NOMO-1 treated with dmso at 0.1 percent for 144 hours (cell line): ENCODE results near the gene NEDD4L.

Experiments
- DNase-seq: peaks from one replicate; lab custom pipeline; 2025; ENCODE audit not compliant: unreplicated experiment; lab: John Stamatoyannopoulos, UW

Gene NEDD4L

GRCh38 chr18:58389745-58390144, 345.7 kb downstream of the NEDD4L start:
- DNase-seq: no peak

DNA sequence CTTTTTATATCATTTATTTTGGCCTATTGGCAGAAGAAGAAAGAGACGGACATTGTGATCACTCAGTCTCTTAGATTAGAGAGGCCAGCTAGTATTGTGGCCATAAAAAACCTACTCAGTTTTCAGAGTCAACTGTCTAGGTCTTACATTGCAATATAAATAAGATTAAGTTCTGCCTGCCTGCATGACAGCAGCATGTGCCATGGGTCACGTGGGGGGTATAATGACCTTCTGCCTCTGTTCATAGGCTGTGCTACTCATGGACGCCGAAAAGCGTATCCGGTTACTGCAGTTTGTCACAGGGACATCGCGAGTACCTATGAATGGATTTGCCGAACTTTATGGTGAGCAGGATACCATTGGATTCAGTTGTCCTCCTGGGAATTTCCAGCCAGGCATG, 346.4 kb downstream of the NEDD4L start:
- DNase-seq: no peak

- DNase-seq: no peak
Measured at GRCh38 chr18:58391231-58391825, 347.3 kb downstream of the NEDD4L start.

GRCh38 chr18:58391932-58392323, 347.9 kb downstream of the NEDD4L start:
- DNase-seq: no peak

GRCh38 chr18:58392324-58393000, 348.4 kb downstream of the NEDD4L start:
- no peak for DNase-seq

DNA sequence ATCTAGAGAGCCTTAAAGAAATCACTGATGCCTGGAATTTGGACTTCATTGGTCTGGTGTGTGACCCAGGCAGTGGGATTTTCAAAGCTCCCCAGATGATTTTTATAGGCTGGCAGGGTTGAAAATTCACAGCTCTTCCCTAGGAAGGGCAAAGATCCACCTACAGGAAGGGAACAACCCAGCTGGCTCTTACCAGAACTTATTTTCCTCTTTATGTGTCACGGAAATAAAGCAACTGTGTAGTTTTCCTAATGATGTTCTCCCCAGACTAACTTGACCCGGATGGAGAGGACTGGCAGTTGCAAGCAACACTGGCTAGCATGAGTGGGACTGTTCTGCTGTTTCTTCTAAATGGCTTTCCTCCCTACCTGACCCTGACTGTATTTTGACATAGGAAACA, 349.3 kb downstream of the NEDD4L start:
- no peak for DNase-seq

DNA sequence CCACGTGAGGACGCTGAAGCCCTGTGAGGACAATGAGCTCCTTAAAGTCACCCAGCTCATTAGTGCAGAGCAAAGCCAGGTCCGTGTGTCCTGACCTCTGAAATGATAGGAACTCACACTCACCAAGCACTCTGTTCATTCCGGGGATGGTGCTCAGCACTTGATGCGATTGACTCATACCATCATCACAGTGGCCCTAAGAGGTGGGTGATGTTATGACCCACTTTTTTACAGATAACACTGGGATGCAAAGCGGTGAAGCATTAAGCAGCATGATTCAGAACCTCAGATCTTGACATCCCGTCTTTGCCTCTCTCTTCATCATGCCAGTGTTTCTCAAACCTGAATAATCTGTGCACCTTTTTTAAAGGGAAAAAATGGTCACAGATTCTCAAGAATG, 350.0 kb downstream of the NEDD4L start:
- no peak for DNase-seq

DNA sequence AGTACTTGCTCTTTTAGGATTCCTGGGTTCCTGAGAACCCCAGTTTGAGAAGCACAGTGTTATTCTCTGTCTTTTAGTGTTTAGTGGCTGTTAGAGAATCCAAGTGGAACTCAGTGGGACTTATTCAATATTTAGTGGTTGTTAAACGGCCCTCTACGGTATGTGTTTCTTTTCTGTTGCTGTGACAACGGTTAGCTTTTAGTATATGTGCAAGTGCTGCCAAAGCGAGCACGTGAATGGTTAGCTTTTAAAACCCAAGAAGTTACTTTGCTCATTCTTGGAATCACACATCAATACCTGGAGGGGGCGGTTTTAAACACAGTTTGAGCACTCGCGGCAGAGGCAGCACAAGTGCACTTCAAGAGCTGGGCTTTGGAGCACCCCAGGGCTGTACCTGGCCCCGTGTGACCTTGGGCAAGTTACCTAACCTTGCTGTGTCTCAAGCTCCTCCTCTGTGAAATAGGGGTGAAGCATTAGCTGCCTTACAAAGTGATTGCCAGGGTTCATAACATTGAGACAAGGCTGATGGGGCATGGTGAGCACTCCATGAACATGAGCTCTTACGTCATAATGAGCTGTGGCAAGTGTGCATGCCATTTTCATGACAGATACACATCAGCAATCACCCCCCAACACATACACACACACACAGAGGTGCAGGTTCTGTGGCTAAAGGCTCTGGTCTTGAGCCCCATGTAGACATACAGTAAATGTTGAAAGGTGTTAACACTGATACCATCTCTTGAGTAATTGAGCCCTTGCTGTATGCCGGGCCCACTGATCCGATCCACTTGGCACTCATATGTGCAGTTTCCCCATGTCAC, 350.8 kb downstream of the NEDD4L start:
- DNase-seq: no peak

DNA sequence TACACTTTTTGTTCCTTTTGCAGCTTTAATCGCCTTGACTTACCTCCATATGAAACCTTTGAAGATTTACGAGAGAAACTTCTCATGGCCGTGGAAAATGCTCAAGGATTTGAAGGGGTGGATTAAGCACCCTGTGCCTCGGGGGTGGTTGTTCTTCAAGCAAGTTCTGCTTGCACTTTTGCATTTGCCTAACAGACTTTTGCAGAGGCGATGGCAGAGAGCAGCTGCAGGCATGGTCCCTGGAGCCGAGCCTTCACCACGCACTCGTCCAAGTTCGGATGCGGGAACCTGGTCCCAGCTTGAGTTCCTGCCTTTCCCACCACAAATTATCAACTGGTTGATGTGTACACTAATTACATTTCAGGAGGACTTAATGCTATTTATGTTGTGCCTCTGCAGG, 352.1 kb downstream of the NEDD4L start:
- no peak for DNase-seq

DNA sequence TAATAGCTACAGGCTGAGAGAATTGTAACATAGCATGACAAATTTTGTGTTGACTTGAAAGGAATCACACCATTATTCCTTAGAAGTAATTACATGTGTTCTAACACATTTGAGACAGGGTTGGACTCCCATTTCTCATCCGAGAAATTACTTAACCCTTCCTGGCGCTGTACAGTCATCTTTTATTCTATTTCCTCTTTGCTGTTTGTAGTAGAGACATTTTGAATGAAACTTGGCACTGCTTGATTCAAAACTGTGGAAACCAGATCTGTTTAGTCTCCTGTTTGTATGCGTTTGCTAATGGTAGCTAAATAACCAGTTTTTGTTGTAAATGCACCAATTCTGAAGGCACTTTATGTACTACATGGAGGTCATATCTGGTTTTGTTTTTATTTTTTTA, 352.9 kb downstream of the NEDD4L start:
- DNase-seq: no peak

DNA sequence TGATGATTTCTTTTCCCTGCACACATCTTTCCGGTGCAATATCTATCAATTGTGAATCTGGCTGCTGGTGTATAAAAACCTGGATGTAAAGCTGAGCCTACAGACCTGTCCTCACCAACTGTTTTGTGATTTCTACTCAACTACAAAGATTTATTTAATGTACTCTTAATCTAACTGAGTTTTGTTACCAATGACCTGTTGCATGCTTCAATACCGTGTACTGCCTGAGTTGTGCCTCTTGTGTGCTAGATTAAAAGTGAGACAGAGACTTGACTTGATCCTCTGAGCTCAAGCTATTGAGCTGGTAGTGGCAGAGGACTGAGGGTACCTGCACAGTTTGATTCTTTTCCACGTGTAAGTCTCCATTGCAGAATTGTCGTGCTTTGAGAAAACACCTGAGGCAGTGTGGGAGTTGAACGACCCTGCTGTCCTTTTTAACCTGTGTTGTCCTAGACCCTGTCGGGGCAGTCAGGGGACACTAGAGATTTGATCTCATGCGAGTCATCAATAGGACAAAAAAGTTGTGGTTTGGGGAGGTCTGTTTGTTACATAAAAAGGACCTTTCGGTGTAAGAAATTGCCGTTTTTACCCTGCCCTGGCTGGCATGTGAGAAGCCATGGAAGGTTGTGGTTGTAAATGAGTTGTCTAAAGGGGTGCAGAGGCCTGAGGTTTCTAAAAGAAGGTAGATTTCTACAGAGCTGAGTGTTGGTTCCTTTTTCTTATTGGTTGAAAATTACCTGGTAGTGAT, 353.5 kb downstream of the NEDD4L start:
- no peak for DNase-seq

DNA sequence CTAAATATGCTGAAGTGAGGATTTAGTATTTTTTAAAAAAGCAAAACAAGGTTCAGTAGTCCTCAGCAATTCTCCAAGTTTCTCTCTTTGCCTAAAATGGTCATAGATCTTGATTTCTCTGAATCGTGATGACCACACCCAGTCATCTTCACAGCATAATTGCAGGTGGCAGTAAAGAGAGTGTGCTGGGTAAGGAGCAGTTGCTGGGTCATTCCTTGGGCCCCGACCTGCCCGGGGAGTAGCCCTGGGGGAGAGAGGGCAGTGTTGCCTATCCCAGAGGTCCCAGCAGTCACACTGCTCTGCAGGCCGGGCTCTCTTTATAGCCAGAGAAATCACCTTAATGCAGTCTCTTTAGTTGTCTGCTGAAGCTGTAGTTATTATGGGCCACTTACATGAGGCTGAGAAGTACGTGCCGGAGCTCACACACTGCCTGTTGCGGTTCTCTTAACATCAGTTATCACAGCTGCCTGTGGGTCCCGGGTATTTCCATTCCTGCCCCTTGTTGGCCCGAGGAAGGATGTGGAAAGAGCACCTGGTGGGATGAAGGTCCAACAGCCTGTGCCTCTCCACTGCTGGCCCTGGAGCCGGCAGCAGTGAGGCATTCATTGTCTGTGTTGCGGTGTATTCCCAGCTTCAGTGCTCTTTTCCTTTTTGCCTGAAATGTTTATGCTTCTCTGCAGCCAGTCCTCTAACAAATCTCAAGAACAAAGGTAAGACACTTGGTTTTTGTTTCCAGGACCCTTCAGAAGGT, 354.8 kb downstream of the NEDD4L start:
- DNase-seq: no peak

DNA sequence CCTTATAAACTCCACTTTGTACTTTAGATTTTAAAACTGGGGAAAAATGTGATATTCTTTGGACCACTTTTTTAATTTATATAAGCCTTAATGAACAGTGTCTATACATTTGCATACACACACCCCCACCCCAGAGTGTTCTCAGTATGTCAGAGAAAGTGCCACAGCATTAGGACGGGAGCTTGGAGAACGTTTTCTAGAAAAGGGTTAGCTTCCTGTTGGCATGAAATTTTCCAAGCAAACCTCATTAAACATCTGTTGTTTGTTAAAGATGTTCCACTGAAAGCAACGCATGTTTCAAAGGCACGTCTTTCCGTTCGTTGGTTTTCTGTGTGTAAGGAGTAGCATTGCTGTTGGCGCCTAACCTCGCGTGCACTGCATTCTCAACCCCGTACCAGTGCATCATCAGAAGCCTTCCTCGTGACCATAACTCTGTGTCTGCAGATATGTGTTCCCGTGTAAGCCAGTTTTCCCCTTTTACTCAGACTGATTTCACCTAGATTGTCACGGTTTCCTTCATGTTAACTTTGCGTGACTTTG, 356.4 kb downstream of the NEDD4L start:
- no peak for DNase-seq

GRCh38 chr18:58401191-58401590, 357.2 kb downstream of the NEDD4L start:
- DNase-seq: no peak

- DNase-seq: no peak
Measured at GRCh38 chr18:58402247-58402646, 358.2 kb downstream of the NEDD4L start.

- no peak for DNase-seq
Measured at GRCh38 chr18:58402951-58403702, 359.1 kb downstream of the NEDD4L start.

- DNase-seq: no peak
Measured at GRCh38 chr18:58403799-58404455, 359.9 kb downstream of the NEDD4L start.

GRCh38 chr18:58405107-58405898, 361.3 kb downstream of the NEDD4L start:
- DNase-seq: no peak

- no peak for DNase-seq
Measured at GRCh38 chr18:58407263-58407648, 363.2 kb downstream of the NEDD4L start.
